ENCODE measurements around the gene POGLUT2. TPM values are rescaled to one million over a fixed set of nuclear protein-coding genes. Genes with fewer than 3 reads are reported as not detected.

The POGLUT2 gene
- total RNA-seq, result 1 to 10 TPM; 7.3 to 7.5 TPM
- 1 to 10 TPM; 4.0 to 4.7 TPM for polyA plus RNA-seq

DNA sequence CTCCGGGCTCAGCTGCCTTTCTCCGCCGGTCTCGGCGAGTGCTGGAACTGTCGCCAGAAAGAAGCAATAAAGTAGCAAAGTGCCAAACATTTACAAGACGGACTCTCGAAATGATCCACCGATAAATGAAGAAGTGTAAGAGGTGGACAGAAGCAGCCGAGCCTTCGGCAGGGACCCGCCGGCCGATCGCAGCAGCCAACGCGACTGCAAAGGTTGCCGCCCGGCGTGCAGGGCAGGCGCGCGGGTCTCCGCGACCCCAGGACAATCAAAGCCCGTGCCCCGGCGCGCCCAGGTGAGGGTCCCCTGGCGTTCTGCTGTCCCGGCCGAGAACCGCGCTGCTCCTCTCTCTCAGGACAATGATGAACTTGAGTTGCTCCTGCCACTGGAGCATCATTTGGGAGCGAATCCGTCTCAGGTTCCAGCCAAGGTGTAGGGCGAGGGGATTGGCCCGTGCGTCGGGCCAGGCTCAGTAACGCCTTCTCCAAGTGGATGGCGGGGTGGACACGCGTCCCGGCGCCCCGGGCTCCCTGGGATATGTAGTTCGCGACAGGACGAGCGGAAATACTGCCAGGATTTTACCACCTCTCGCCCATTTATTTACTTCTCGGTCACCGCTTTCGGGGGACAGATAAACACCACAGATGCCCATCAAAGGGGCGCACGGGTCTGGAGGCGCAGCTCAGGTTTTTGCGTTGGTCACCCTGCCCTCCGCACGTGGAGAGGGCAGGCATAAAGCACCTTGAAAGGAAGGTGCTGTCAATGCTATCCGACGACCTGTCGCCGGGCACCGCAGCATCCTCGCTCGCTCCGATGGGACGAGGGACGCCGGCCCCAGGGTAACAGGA lies at the start of gene POGLUT2, which contains the start of gene BIVM:
TSS of gene POGLUT2 (minus strand) at position 396 of the 845 bp plus-strand sequence. CDS start at position 90, 306 bp downstream.
TSS of gene BIVM (plus strand) at position 539 of the 845 bp plus-strand sequence. CDS start 8,149 bp downstream, outside the sequence.
- H3K9me3 ChIP-seq (ENCODE audit: control insufficient read depth in 4 of 4, low read length in 3 of 4), result no peaks in the 10 kb centered on the region
- no peaks in the 10 kb centered on the region for H3K27me3 ChIP-seq (ENCODE audit: control insufficient read depth in 4 of 4, insufficient read depth in 4 of 4, low read length in 3 of 4)
- peak within 1 kb of the TSS; percentile 75 to 76 for H3K27ac ChIP-seq (ENCODE audit: low read depth in 1 of 2, low read length in 2 of 2)
- peaks cover 0 to 26% (median 23%) of the 10 kb centered on the region in 4 donors for H3K4me1 ChIP-seq (ENCODE audit: control insufficient read depth in 4 of 4, insufficient read depth in 4 of 4, low read length in 3 of 4)
- WGBS, result under 1% methylated on average over 72 of the region's 72 CpGs
- TF ChIP-seq, protein P1, sequence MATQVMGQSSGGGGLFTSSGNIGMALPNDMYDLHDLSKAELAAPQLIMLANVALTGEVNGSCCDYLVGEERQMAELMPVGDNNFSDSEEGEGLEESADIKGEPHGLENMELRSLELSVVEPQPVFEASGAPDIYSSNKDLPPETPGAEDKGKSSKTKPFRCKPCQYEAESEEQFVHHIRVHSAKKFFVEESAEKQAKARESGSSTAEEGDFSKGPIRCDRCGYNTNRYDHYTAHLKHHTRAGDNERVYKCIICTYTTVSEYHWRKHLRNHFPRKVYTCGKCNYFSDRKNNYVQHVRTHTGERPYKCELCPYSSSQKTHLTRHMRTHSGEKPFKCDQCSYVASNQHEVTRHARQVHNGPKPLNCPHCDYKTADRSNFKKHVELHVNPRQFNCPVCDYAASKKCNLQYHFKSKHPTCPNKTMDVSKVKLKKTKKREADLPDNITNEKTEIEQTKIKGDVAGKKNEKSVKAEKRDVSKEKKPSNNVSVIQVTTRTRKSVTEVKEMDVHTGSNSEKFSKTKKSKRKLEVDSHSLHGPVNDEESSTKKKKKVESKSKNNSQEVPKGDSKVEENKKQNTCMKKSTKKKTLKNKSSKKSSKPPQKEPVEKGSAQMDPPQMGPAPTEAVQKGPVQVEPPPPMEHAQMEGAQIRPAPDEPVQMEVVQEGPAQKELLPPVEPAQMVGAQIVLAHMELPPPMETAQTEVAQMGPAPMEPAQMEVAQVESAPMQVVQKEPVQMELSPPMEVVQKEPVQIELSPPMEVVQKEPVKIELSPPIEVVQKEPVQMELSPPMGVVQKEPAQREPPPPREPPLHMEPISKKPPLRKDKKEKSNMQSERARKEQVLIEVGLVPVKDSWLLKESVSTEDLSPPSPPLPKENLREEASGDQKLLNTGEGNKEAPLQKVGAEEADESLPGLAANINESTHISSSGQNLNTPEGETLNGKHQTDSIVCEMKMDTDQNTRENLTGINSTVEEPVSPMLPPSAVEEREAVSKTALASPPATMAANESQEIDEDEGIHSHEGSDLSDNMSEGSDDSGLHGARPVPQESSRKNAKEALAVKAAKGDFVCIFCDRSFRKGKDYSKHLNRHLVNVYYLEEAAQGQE (IDR thresholded peaks at IDR 0.05), result peak; percentile 82
- peak; percentile 91 for TF ChIP-seq SP1 (IDR thresholded peaks at IDR 0.05)
- TF ChIP-seq RXRA (IDR thresholded peaks at IDR 0.05), result peak; percentile 49 to 63
- no peak for TF ChIP-seq JUND (IDR thresholded peaks at IDR 0.05)
- peak; percentile 11 to 34 for TF ChIP-seq RAD21 (IDR thresholded peaks at IDR 0.05)
- TF ChIP-seq, protein P2, sequence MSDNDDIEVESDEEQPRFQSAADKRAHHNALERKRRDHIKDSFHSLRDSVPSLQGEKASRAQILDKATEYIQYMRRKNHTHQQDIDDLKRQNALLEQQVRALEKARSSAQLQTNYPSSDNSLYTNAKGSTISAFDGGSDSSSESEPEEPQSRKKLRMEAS (IDR thresholded peaks at IDR 0.05), result peak; percentile 41
- no peak for TF ChIP-seq EGR1 (IDR thresholded peaks at IDR 0.05; ENCODE audit: low read depth in 2 of 2)
- no peak for TF ChIP-seq FOXA1 (IDR thresholded peaks at IDR 0.05)
- peak; percentile 77 for TF ChIP-seq TAF1 (conservative IDR thresholded peaks at IDR 0.05)
- TF ChIP-seq GABPA (IDR thresholded peaks at IDR 0.05 in 1 of 2, conservative IDR thresholded peaks at IDR 0.05 in 1 of 2), result peak in 1 of 2 donors; percentile 47
- TF ChIP-seq HNF4A (conservative IDR thresholded peaks at IDR 0.05), result peak in 1 of 2 donors; percentile 18
- peak; percentile 68 for TF ChIP-seq YY1 (IDR thresholded peaks at IDR 0.05)
- H3K36me3 ChIP-seq (ENCODE audit: control insufficient read depth in 4 of 4, insufficient read depth in 3 of 4, low read depth in 1 of 4, low read length in 3 of 4), result no peaks in the 10 kb centered on the region
- DNase-seq (ENCODE audit: low spot score), result peak; percentile 73
- peak within 1 kb of the TSS; percentile 66 to 72 for H3K9ac ChIP-seq (ENCODE audit: low read depth in 1 of 2, low read length in 2 of 2)
- H3K4me3 ChIP-seq (ENCODE audit: low read depth in 1 of 3, low read length in 3 of 3), result peak within 1 kb of the TSS; percentile 65 to 92 (median 82)

DNA sequence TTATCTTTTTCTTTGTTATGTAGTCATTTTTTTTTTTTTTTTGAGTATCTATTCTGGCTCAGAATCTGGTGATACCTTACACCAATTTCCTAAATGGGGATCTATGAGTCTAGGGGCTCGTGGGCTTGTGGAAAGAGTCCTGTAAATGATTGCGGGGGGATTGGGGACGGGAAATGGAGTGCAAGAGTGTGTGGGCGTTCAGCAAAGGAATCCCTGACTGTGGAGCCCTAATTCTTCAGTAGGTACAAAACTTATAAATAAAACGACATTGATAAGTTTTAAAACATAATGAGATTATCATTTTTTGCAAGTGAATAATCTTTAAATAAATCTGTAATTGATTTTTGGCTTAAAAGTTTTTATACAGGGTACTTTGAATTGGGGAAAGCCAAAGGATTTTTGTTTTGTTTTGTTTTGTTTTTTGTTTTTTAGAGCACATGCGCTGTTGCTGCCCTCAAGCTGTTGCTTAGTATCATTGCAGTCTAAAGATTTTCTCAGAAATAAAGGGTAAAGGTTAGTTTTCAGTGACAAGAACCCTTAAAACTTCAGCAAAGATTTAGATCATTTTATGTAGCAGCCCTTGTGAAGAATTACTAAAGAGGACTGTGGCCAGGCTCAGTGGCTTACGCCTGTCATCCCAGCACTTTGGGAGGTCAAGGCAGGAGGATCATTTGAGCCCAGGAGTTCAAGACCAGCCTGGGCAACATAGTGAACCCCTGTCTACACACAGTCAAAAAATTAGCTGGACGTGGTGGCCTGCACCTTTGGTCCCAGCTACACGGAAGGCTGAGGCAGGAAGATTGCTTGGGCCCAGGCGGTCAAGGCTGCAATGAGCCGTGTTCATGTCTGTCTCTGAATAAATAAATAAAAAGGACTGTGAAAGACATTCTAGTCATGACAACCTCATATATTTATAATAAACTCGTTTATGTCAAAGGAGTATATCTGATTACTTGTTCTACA lies 48.8 kb upstream of the POGLUT2 start:
- peaks cover 3 to 35% (median 28%) of the 10 kb centered on the region in 4 donors for H3K4me1 ChIP-seq (ENCODE audit: control insufficient read depth in 4 of 4, insufficient read depth in 4 of 4, low read length in 3 of 4)
- TF ChIP-seq RXRA (IDR thresholded peaks at IDR 0.05), result peak in 1 of 2 donors; percentile 26
- peak in 1 of 2 donors; percentile 60 for TF ChIP-seq EGR1 (IDR thresholded peaks at IDR 0.05; ENCODE audit: low read depth in 2 of 2)
- TF ChIP-seq SP1 (IDR thresholded peaks at IDR 0.05), result peak; percentile 10
- TF ChIP-seq NR2F2 (IDR thresholded peaks at IDR 0.05), result no peak
- TF ChIP-seq JUND (IDR thresholded peaks at IDR 0.05), result no peak
- TF ChIP-seq, protein P3, sequence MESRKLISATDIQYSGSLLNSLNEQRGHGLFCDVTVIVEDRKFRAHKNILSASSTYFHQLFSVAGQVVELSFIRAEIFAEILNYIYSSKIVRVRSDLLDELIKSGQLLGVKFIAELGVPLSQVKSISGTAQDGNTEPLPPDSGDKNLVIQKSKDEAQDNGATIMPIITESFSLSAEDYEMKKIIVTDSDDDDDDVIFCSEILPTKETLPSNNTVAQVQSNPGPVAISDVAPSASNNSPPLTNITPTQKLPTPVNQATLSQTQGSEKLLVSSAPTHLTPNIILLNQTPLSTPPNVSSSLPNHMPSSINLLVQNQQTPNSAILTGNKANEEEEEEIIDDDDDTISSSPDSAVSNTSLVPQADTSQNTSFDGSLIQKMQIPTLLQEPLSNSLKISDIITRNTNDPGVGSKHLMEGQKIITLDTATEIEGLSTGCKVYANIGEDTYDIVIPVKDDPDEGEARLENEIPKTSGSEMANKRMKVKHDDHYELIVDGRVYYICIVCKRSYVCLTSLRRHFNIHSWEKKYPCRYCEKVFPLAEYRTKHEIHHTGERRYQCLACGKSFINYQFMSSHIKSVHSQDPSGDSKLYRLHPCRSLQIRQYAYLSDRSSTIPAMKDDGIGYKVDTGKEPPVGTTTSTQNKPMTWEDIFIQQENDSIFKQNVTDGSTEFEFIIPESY (IDR thresholded peaks at IDR 0.05), result no peak
- TF ChIP-seq, protein P1 (IDR thresholded peaks at IDR 0.05), result no peak
- no peak for TF ChIP-seq TAF1 (conservative IDR thresholded peaks at IDR 0.05)
- no peak for TF ChIP-seq HNF4G (IDR thresholded peaks at IDR 0.05)
- TF ChIP-seq FOXA1 (IDR thresholded peaks at IDR 0.05), result no peak
- peak; percentile 85 to 86 for TF ChIP-seq RAD21 (IDR thresholded peaks at IDR 0.05)
- peak in 1 of 2 donors; percentile 21 for TF ChIP-seq HNF4A (conservative IDR thresholded peaks at IDR 0.05)

More for the DNA sequence above, 48.8 kb upstream of the POGLUT2 start:
- Histone ChIP-seq H3K27me3 (ENCODE audit: control insufficient read depth in 4 of 4, insufficient read depth in 4 of 4, low read length in 3 of 4) (no peaks in the 10 kb centered on the region), H3K9ac (ENCODE audit: low read depth in 1 of 2, low read length in 2 of 2) (peak overlapping the region; percentile 79 to 94), H3K27ac (ENCODE audit: low read depth in 1 of 2, low read length in 2 of 2) (peak overlapping the region; percentile 91 to 96), H3K9me3 (ENCODE audit: control insufficient read depth in 4 of 4, low read length in 3 of 4) (no peaks in the 10 kb centered on the region), H3K4me3 (ENCODE audit: low read depth in 1 of 3, low read length in 3 of 3) (peak overlapping the region; percentile 73 to 95 (median 93)), H3K36me3 (ENCODE audit: control insufficient read depth in 4 of 4, insufficient read depth in 3 of 4, low read depth in 1 of 4, low read length in 3 of 4) (no peaks in the 10 kb centered on the region)
- 10% methylated on average over 12 of the region's 12 CpGs for WGBS
- DNase-seq (ENCODE audit: low spot score), result no peak

Measured in liver (tissue), 9 donors.